ENCODE results near the gene TMEM260. TPM values are rescaled to one million over a fixed set of nuclear protein-coding genes. Genes with fewer than 3 reads are reported as not detected.
"Not testable (repeated sequence)": the region's sequence is repeated elsewhere in the genome, so short reads cannot be mapped to it uniquely, and the experiment has no call there.

TMEM260 gene
- polyA plus RNA-seq, 2 donors, result 4.4 to 7.3 TPM

DNA sequence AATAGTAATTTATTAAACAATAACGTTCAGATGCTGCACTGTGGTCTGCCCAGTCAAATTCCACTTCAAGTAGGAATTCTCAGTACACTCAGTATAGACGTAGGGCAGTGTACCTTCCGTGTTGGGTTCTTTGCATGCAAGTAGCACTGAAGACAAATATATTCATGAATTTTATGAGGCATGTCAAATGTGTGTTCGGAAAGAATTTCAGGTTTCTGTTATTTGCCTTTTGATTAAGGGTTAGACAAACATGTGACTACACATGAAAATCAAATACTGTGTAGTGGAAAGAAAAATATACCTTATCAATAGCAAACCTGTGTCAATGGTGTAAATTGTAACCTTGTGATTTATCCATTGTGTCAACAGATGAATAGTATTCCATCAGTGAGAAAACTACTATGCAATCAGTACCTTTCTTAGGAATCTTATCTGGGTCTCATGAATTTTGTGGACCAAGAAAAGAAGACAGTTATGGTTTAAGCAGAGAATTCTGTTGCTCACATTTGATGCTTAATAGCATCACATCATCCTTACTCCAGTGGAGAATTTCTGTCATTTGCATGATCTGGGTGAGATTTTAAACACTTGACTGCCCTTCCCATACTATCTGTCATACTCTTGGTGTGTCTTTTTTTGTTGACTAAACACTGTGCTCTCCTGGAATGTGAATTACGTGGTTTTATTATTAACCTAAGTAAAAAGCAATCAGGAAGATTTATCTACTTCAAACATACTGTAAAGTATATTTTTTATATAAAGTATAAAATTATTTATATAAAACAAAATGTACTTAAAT, 13.3 kb downstream of the TMEM260 start:
- no peaks in the 10 kb centered on the region for H3K36me3 ChIP-seq (ENCODE audit: control insufficient read depth in 2 of 2, insufficient read depth in 2 of 2, low read length in 1 of 2)
- 59 to 83% methylated on average over 5 of the region's 5 CpGs for WGBS, 2 donors
- H3K9me3 ChIP-seq (ENCODE audit: control insufficient read depth in 2 of 2, insufficient read depth in 1 of 2, low read depth in 1 of 2, low read length in 1 of 2), result no peaks in the 10 kb centered on the region
- no peaks in the 10 kb centered on the region for H3K4me1 ChIP-seq (ENCODE audit: control insufficient read depth in 2 of 2, insufficient read depth in 2 of 2, low read length in 1 of 2)
- no peak overlapping the region for H3K27ac ChIP-seq (ENCODE audit: low read depth in 2 of 2, low read length in 1 of 2)
- H3K4me3 ChIP-seq (ENCODE audit: low read depth in 1 of 2, low read length in 2 of 2), result no peak overlapping the region
- H3K27me3 ChIP-seq (ENCODE audit: control insufficient read depth in 1 of 2, insufficient read depth in 2 of 2, low read length in 2 of 2), result no peaks in the 10 kb centered on the region

DNA sequence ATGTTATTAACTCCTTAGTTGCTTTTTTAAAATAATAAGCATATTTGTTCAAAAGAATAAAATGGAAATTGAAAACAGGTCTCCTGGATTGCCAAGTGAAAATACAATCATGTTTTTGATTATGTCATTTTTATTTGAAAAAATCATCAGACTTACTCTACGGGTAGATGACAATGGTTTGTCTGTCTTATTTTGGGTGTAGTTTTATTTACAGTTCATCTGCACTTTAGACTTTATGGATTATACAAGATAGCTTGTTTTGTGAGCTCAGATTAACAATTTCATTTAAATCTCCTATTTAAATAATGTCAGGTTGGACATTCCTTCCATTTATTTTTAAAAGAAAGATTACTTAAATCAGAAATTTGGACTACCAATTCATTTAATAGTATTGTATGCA, 14.8 kb downstream of the TMEM260 start:
- no peaks in the 10 kb centered on the region for H3K4me1 ChIP-seq (ENCODE audit: control insufficient read depth in 2 of 2, insufficient read depth in 2 of 2, low read length in 1 of 2)
- H3K36me3 ChIP-seq (ENCODE audit: control insufficient read depth in 2 of 2, insufficient read depth in 2 of 2, low read length in 1 of 2), result no peaks in the 10 kb centered on the region
- no peak overlapping the region for H3K4me3 ChIP-seq (ENCODE audit: low read depth in 1 of 2, low read length in 2 of 2)
- WGBS, 2 donors, result 82 to 85% methylated on average over 1 of the region's 1 CpG
- no peaks in the 10 kb centered on the region for H3K27me3 ChIP-seq (ENCODE audit: control insufficient read depth in 1 of 2, insufficient read depth in 2 of 2, low read length in 2 of 2)
- no peaks in the 10 kb centered on the region for H3K9me3 ChIP-seq (ENCODE audit: control insufficient read depth in 2 of 2, insufficient read depth in 1 of 2, low read depth in 1 of 2, low read length in 1 of 2)
- H3K27ac ChIP-seq (ENCODE audit: low read depth in 2 of 2, low read length in 1 of 2), result no peak overlapping the region

DNA sequence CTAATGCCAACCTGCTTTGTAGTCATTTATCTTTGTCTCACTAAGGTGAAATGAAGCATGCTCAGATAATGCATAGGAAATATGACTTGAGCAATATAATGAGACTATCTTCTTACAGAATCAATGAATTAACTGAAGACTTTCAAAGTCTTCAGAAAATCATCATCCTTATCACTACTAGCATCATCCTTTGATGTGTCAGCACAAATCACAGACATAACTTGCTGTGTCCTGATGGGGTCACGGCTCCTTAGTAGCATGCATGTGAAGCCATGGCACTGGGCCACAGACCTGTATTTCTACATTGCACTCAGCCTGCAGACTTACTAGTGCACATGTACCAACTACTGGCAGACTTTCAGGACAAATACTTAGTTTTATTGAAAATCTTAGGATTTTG, 18.9 kb downstream of the TMEM260 start:
- WGBS, 2 donors, result 98 to 100% methylated on average over 1 of the region's 1 CpG
- no peaks in the 10 kb centered on the region for H3K9me3 ChIP-seq (ENCODE audit: control insufficient read depth in 2 of 2, insufficient read depth in 1 of 2, low read depth in 1 of 2, low read length in 1 of 2)
- H3K27ac ChIP-seq (ENCODE audit: low read depth in 2 of 2, low read length in 1 of 2), result no peak overlapping the region
- no peak overlapping the region for H3K4me3 ChIP-seq (ENCODE audit: low read depth in 1 of 2, low read length in 2 of 2)
- H3K4me1 ChIP-seq (ENCODE audit: control insufficient read depth in 2 of 2, insufficient read depth in 2 of 2, low read length in 1 of 2), result no peaks in the 10 kb centered on the region
- peaks cover 0 to 2% of the 10 kb centered on the region in 2 donors for H3K36me3 ChIP-seq (ENCODE audit: control insufficient read depth in 2 of 2, insufficient read depth in 2 of 2, low read length in 1 of 2)
- no peaks in the 10 kb centered on the region for H3K27me3 ChIP-seq (ENCODE audit: control insufficient read depth in 1 of 2, insufficient read depth in 2 of 2, low read length in 2 of 2)

DNA sequence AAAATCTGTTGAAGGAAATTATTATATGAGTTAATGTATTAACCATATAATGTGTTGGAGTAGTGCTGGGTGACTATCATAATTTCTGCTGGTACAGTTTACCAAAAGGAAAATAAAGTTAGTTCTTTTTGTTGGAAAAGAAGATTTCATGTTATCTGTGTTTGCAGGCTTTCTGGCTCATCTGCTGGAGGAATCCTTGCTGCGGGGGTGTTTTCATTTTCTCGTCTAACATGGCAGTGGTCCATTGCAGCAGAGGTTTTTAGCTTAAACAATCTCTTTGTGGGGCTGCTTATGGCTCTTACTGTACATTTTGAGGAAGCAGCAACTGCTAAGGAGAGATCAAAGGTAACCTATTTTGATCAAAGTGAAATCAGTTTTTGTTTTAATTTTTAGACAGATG, 24.1 kb downstream of the TMEM260 start:
- H3K4me3 ChIP-seq (ENCODE audit: low read depth in 1 of 2, low read length in 2 of 2), result no peak overlapping the region
- no peak overlapping the region for H3K27ac ChIP-seq (ENCODE audit: low read depth in 2 of 2, low read length in 1 of 2)
- no peaks in the 10 kb centered on the region for H3K4me1 ChIP-seq (ENCODE audit: control insufficient read depth in 2 of 2, insufficient read depth in 2 of 2, low read length in 1 of 2)
- no peaks in the 10 kb centered on the region for H3K9me3 ChIP-seq (ENCODE audit: control insufficient read depth in 2 of 2, insufficient read depth in 1 of 2, low read depth in 1 of 2, low read length in 1 of 2)
- WGBS, 2 donors, result 74 to 91% methylated on average over 2 of the region's 2 CpGs
- H3K27me3 ChIP-seq (ENCODE audit: control insufficient read depth in 1 of 2, insufficient read depth in 2 of 2, low read length in 2 of 2), result no peaks in the 10 kb centered on the region
- H3K36me3 ChIP-seq (ENCODE audit: control insufficient read depth in 2 of 2, insufficient read depth in 2 of 2, low read length in 1 of 2), result peaks cover 2 to 3% of the 10 kb centered on the region in 2 donors

DNA sequence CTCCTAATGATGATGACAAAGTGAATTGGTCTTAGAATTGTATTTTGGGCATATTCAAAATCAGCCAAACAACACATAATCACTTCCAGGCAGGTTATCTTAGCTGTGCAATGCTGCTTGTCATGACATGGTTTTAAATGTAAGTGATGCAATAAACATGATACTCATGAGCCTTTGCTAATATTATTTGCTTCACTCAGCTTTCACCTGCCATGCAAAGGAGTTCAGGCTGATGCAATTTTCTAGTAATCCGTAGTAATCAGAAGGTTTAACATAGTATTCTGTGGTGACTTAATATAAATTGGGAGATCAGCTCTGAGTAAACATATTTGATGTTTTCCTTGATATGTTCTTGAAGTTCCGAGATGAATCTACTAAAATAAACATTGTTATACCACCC, 29.1 kb downstream of the TMEM260 start:
- no peaks in the 10 kb centered on the region for H3K27me3 ChIP-seq (ENCODE audit: control insufficient read depth in 1 of 2, insufficient read depth in 2 of 2, low read length in 2 of 2)
- H3K27ac ChIP-seq (ENCODE audit: low read depth in 2 of 2, low read length in 1 of 2), result no peak overlapping the region
- 52 to 67% methylated on average over 2 of the region's 2 CpGs for WGBS, 2 donors
- H3K4me1 ChIP-seq (ENCODE audit: control insufficient read depth in 2 of 2, insufficient read depth in 2 of 2, low read length in 1 of 2), result no peaks in the 10 kb centered on the region
- H3K36me3 ChIP-seq (ENCODE audit: control insufficient read depth in 2 of 2, insufficient read depth in 2 of 2, low read length in 1 of 2), result peaks cover 0 to 3% of the 10 kb centered on the region in 2 donors
- H3K9me3 ChIP-seq (ENCODE audit: control insufficient read depth in 2 of 2, insufficient read depth in 1 of 2, low read depth in 1 of 2, low read length in 1 of 2), result no peaks in the 10 kb centered on the region
- H3K4me3 ChIP-seq (ENCODE audit: low read depth in 1 of 2, low read length in 2 of 2), result no peak overlapping the region

DNA sequence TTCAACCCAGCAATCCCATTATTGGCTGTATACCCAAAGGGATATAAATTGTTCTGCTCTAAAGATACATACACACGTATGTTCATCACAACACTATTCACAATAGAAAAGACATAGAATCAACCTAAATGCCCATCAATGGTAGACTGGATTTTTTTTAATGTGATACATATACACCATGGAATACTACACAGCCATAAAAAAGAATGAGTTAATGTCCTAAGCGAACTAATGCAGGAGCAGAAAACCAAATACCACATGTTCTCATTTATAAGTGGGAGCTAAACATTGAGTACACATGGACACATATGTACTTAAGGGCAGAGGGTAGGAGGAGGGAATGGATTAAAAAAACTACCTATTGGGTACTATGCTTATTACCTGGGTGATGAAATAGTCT, 32.1 kb downstream of the TMEM260 start:
- not testable (repeated sequence) for H3K9me3 ChIP-seq (ENCODE audit: control insufficient read depth in 2 of 2, insufficient read depth in 1 of 2, low read depth in 1 of 2, low read length in 1 of 2); H3K27me3 ChIP-seq (ENCODE audit: control insufficient read depth in 1 of 2, insufficient read depth in 2 of 2, low read length in 2 of 2); H3K4me1 ChIP-seq (ENCODE audit: control insufficient read depth in 2 of 2, insufficient read depth in 2 of 2, low read length in 1 of 2); H3K36me3 ChIP-seq (ENCODE audit: control insufficient read depth in 2 of 2, insufficient read depth in 2 of 2, low read length in 1 of 2); H3K27ac ChIP-seq (ENCODE audit: low read depth in 2 of 2, low read length in 1 of 2); H3K4me3 ChIP-seq (ENCODE audit: low read depth in 1 of 2, low read length in 2 of 2)
- 96 to 98% methylated on average over 2 of the region's 2 CpGs for WGBS, 2 donors

DNA sequence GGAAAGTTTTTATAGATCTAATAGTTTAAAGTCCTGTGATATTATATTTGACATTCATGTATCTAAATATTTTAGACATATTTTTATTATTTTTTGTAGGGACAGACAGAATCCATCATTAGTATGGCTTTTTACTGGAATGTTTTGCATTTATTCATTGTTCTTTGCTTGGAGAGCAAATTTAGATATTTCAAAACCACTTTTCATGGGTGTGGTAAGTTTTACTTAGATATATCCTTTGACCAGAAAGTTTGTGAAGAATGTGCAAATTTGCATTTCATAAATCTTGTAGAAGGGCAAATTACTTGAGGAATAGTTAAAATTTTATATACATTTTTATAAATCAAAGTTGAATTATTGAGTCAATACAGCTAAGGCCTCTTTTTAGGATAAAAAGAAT, 37.5 kb downstream of the TMEM260 start:
- Histone ChIP-seq H3K36me3 (ENCODE audit: control insufficient read depth in 2 of 2, insufficient read depth in 2 of 2, low read length in 1 of 2) (peaks cover 0 to 4% of the 10 kb centered on the region in 2 donors), H3K4me3 (ENCODE audit: low read depth in 1 of 2, low read length in 2 of 2) (no peak overlapping the region), H3K4me1 (ENCODE audit: control insufficient read depth in 2 of 2, insufficient read depth in 2 of 2, low read length in 1 of 2) (no peaks in the 10 kb centered on the region), H3K27me3 (ENCODE audit: control insufficient read depth in 1 of 2, insufficient read depth in 2 of 2, low read length in 2 of 2) (no peaks in the 10 kb centered on the region), H3K9me3 (ENCODE audit: control insufficient read depth in 2 of 2, insufficient read depth in 1 of 2, low read depth in 1 of 2, low read length in 1 of 2) (no peaks in the 10 kb centered on the region), H3K27ac (ENCODE audit: low read depth in 2 of 2, low read length in 1 of 2) (no peak overlapping the region)

DNA sequence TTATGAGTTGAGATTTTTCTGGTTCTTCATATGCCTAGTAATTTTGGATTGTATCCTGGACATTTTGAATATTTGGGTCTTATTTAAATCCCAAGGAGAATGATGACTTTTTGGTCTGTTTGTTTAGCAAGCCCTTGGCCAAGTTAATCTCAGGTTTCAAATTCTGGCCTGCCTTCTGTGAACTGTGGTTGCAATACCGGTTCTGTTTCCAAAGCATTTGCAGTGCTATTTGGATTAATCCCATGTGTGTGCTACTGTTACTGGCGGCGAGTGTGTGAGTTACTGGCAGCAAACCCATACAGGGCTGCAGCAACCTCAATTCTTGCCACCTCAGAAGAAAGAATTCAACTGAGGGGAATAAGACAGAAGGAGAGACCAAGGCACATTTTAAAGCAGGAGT, 51.1 kb downstream of the TMEM260 start:
- H3K4me1 ChIP-seq (ENCODE audit: control insufficient read depth in 2 of 2, insufficient read depth in 2 of 2, low read length in 1 of 2), result no peaks in the 10 kb centered on the region
- WGBS, 2 donors, result 50 to 60% methylated on average over 3 of the region's 3 CpGs
- H3K36me3 ChIP-seq (ENCODE audit: control insufficient read depth in 2 of 2, insufficient read depth in 2 of 2, low read length in 1 of 2), result peaks cover 0 to 8% of the 10 kb centered on the region in 2 donors
- no peak overlapping the region for H3K27ac ChIP-seq (ENCODE audit: low read depth in 2 of 2, low read length in 1 of 2)
- no peak overlapping the region for H3K4me3 ChIP-seq (ENCODE audit: low read depth in 1 of 2, low read length in 2 of 2)
- no peaks in the 10 kb centered on the region for H3K27me3 ChIP-seq (ENCODE audit: control insufficient read depth in 1 of 2, insufficient read depth in 2 of 2, low read length in 2 of 2)
- H3K9me3 ChIP-seq (ENCODE audit: control insufficient read depth in 2 of 2, insufficient read depth in 1 of 2, low read depth in 1 of 2, low read length in 1 of 2), result no peaks in the 10 kb centered on the region

DNA sequence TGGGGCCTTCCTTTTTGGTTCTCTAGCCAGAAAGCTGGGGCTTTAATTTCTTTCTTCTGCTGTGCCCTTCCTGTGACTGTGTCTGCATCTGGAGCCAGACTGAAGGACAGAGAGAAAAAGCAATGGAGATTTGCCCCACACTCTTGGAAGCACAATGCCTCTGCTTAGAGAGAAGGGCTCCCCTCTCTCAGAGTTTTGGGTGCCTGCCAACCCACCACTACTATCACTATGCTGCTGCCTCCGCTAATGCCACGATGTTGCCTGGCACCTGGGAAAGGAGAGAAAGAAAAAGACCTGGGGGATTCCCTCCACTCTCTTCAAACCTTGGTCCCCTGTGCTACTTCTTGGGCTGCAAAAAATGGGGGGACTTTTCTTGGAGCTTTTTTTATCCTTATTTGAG, 52.6 kb downstream of the TMEM260 start:
- Histone ChIP-seq H3K4me3 (ENCODE audit: low read depth in 1 of 2, low read length in 2 of 2) (no peak overlapping the region), H3K36me3 (ENCODE audit: control insufficient read depth in 2 of 2, insufficient read depth in 2 of 2, low read length in 1 of 2) (peaks cover under 1 to 11% of the 10 kb centered on the region in 2 donors)
- WGBS, 2 donors, result 96 to 100% methylated on average over 2 of the region's 2 CpGs

DNA sequence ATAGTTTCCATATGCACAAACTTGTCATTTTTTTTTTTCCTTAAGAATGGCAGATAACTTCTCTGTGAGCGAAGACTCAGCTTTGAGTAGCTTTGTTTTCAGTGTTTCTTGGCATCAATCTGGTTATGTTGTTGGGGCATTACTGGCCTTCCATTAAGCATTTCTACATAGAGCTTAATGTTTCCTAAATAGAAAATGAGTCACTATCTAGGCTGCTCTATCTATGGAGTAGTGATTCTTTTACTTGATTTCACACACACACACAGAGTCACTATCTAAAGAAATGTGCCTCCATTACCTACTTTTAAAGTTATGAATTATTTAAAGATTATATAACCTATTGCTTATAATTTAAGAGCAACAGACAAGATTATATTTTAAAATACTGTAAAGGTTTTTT, 53.9 kb downstream of the TMEM260 start:
- 91 to 95% methylated on average over 1 of the region's 1 CpG for WGBS, 2 donors
- H3K4me1 ChIP-seq (ENCODE audit: control insufficient read depth in 2 of 2, insufficient read depth in 2 of 2, low read length in 1 of 2), result no peaks in the 10 kb centered on the region
- H3K9me3 ChIP-seq (ENCODE audit: control insufficient read depth in 2 of 2, insufficient read depth in 1 of 2, low read depth in 1 of 2, low read length in 1 of 2), result no peaks in the 10 kb centered on the region
- no peak overlapping the region for H3K27ac ChIP-seq (ENCODE audit: low read depth in 2 of 2, low read length in 1 of 2)
- no peak overlapping the region for H3K4me3 ChIP-seq (ENCODE audit: low read depth in 1 of 2, low read length in 2 of 2)
- peaks cover 9 to 20% of the 10 kb centered on the region in 2 donors for H3K36me3 ChIP-seq (ENCODE audit: control insufficient read depth in 2 of 2, insufficient read depth in 2 of 2, low read length in 1 of 2)
- no peaks in the 10 kb centered on the region for H3K27me3 ChIP-seq (ENCODE audit: control insufficient read depth in 1 of 2, insufficient read depth in 2 of 2, low read length in 2 of 2)

More for the DNA sequence above, 52.6 kb downstream of the TMEM260 start:
- Histone ChIP-seq H3K27me3 (ENCODE audit: control insufficient read depth in 1 of 2, insufficient read depth in 2 of 2, low read length in 2 of 2) (no peaks in the 10 kb centered on the region), H3K9me3 (ENCODE audit: control insufficient read depth in 2 of 2, insufficient read depth in 1 of 2, low read depth in 1 of 2, low read length in 1 of 2) (no peaks in the 10 kb centered on the region), H3K27ac (ENCODE audit: low read depth in 2 of 2, low read length in 1 of 2) (no peak overlapping the region), H3K4me1 (ENCODE audit: control insufficient read depth in 2 of 2, insufficient read depth in 2 of 2, low read length in 1 of 2) (no peaks in the 10 kb centered on the region)
